Neutrophil (primary cell): Measurements from ENCODE around the gene MRPL58.
"Not testable (repeated sequence)": the region's sequence is repeated elsewhere in the genome, so short reads cannot be mapped to it uniquely, and the experiment has no call there.

Experiments
- H3K27ac ChIP-seq: fragments of 200-600 bp; sonication (generic); 2 replicates; pipeline ENCODE4 v1.5.1; 2016; ENCODE audit warnings: mild to moderate bottlenecking, moderate library complexity
- H3K27me3 ChIP-seq: fragments of 200-600 bp; sonication (generic); 2 replicates; pipeline ENCODE4 v1.6.0; 2016; ENCODE audit warnings: mild to moderate bottlenecking
- H3K36me3 ChIP-seq: fragments of 200-600 bp; sonication (generic); 2 replicates; pipeline ENCODE4 v1.5.1; 2017
- H3K4me1 ChIP-seq, 2 experiments: fragments of 200-600 bp in 1 of 2; sonication (generic) in 1 of 2; 1 replicate in 1 of 2; 2 replicates in 1 of 2; pipeline versions ENCODE4 v1.5.1 to v1.6.1; 2013 to 2016; ENCODE audit warnings: low read depth in 1 of 2, low read length in 1 of 2, mild to moderate bottlenecking in 1 of 2, moderate library complexity in 1 of 2; ENCODE audit not compliant: control insufficient read depth in 1 of 2, insufficient read depth in 1 of 2
- H3K4me3 ChIP-seq, 2 experiments: fragments of 200-600 bp in 1 of 2; sonication (generic) in 1 of 2; 1 replicate in 1 of 2; 2 replicates in 1 of 2; pipeline ENCODE4 v1.5.1; 2013 to 2016; ENCODE audit warnings: low read depth in 1 of 2, low read length in 1 of 2, mild to moderate bottlenecking in 1 of 2, moderate library complexity in 1 of 2
- H3K9me3 ChIP-seq: fragments of 200-600 bp; sonication (generic); 2 replicates; pipeline ENCODE4 v1.5.1; 2016
- CTCF ChIP-seq: fragments of 200-600 bp; sonication (generic); IDR thresholded peaks from 2 replicates; pipeline ENCODE4 v1.5.1; 2016; ENCODE audit warnings: antibody characterized with exemption

The MRPL58 gene

GRCh38 chr17:75033346-75034235 lies 21.1 kb downstream of the MRPL58 start:
- H3K36me3 ChIP-seq, result peaks cover 12% of the 10 kb centered on the region
- no peak for TF ChIP-seq CTCF
- peaks cover 33% of the 10 kb centered on the region in 2 experiments for H3K4me1 ChIP-seq
- H3K4me3 ChIP-seq, result peak overlapping the region; percentile 58 to 60
- no peaks in the 10 kb centered on the region for H3K9me3 ChIP-seq
- H3K27me3 ChIP-seq, result peaks cover 36% of the 10 kb centered on the region
- H3K27ac ChIP-seq, result no peak overlapping the region

DNA sequence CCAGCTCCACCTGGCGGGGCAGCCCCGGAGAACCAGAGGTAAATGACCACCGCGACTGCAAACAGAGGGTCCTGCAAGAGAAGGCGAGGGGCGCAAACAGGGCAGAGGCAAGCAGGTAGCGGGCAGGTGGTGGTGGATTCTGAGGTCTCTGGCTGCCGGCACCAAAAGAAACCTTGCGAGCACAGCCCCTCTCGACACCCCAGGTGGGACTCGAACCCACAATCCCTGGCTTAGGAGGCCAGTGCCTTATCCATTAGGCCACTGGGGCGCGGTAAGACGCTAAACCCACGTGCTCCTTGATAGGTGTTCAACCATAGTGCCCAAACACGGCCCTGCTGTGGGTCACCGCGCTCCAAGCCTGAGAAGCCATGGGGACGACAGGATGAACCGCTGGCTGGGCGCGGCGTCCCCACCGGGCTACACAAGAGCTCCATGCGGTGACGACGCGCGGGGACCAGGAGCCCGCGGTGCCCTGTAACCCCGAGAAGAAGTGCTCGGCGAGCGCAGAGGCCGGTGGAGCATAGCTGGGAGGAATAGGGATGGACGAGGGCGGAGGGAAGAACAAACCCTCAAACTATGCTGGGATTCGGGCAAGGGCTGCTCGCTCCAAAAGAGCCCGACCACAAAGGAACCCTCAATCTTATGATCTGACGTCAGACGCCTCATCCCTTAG lies 21.9 kb downstream of the MRPL58 start:
- peak overlapping the region; percentile 8 for H3K27ac ChIP-seq
- peaks cover 36% of the 10 kb centered on the region for H3K27me3 ChIP-seq
- no peak for TF ChIP-seq CTCF
- H3K4me3 ChIP-seq, result peak overlapping the region; percentile 58 to 60
- H3K4me1 ChIP-seq, result peaks cover 33% of the 10 kb centered on the region in 2 experiments
- no peaks in the 10 kb centered on the region for H3K9me3 ChIP-seq
- peaks cover 20% of the 10 kb centered on the region for H3K36me3 ChIP-seq

- peaks cover 38% of the 10 kb centered on the region for H3K36me3 ChIP-seq
- H3K9me3 ChIP-seq, result no peaks in the 10 kb centered on the region
- H3K27ac ChIP-seq, result no peak overlapping the region
- no peak overlapping the region for H3K4me3 ChIP-seq
- H3K27me3 ChIP-seq, result peaks cover 36% of the 10 kb centered on the region
- TF ChIP-seq CTCF, result no peak
- H3K4me1 ChIP-seq, result peaks cover 33% of the 10 kb centered on the region in 2 experiments
Measured at GRCh38 chr17:75036643-75037268, 24.3 kb downstream of the MRPL58 start.

GRCh38 chr17:75039238-75039637 lies 26.8 kb downstream of the MRPL58 start:
- no peak overlapping the region for H3K27ac ChIP-seq
- H3K27me3 ChIP-seq, result peaks cover 12% of the 10 kb centered on the region
- H3K4me1 ChIP-seq, result peaks cover 11 to 12% of the 10 kb centered on the region in 2 experiments
- no peaks in the 10 kb centered on the region for H3K9me3 ChIP-seq
- TF ChIP-seq CTCF, result no peak
- H3K36me3 ChIP-seq, result peaks cover 42% of the 10 kb centered on the region
- no peak overlapping the region for H3K4me3 ChIP-seq

GRCh38 chr17:75041656-75042280 lies 29.3 kb downstream of the MRPL58 start:
- Histone ChIP-seq H3K36me3 (peaks cover 42% of the 10 kb centered on the region), H3K27ac (no peak overlapping the region), H3K27me3 (no peaks in the 10 kb centered on the region), H3K9me3 (no peaks in the 10 kb centered on the region), H3K4me1 (peaks cover 6 to 7% of the 10 kb centered on the region in 2 experiments), H3K4me3 (no peak overlapping the region)
- no peak for TF ChIP-seq CTCF

GRCh38 chr17:75043789-75044188 lies 31.3 kb downstream of the MRPL58 start:
- H3K9me3 ChIP-seq, H3K4me3 ChIP-seq, H3K27me3 ChIP-seq, H3K27ac ChIP-seq: not testable (repeated sequence)
- Histone ChIP-seq H3K36me3 (peaks cover 28% of the 10 kb centered on the region), H3K4me1 (peaks cover 19 to 22% of the 10 kb centered on the region in 2 experiments)
